Measurements from ENCODE around the gene PNPLA7.

DNA sequence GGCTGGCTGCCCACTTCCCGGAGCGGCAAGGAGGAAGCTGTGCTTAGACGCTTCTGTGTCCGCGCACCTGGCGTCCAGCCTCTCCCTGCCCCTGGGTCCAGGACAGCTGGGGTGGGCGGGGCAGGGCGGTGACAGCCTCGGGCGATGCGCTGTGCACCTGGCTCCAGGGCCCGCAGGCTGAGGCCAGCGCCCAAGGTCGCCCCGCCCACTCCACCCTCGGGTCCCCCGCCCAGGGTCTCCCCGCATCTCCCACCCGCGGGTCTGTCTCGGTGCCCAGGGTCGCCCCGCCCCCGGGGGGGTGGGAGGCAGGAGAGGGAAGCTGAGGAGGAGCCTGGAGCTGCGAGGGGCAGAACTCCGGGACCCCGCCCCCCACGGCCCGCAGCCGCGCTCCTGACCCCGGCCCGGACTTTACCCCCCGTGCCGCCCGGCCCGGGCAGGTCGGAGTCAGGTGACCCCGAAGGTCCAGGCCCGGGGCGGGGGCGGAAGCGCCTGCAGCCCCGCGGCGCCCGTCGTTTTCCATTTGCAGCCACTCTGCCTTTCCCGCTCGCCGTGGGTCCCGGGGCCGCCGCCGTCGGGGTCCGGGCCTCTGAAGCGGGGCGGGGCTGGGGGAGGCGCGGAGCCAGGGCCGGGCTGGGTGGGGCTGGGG, 108.8 kb downstream of the PNPLA7 start, which contains the start of gene ENTPD8:
- TF ChIP-seq POLR2A (IDR thresholded peaks at IDR 0.05; ENCODE audit: low read depth, low read length) = no peak
- no peak for TF ChIP-seq TAF1 (IDR thresholded peaks at IDR 0.05; ENCODE audit: borderline replicate concordance, low read depth, low read length)

Data from GM12892 (cell line).